Stimulated activated CD8-positive, alpha-beta memory T cell treated with anti-CD3 and anti-CD28 coated beads, Interleukin-12 subunit alpha, Interleukin-12 subunit beta, amount 100 ng/mL, for 4 hours (primary cell): Measurements from ENCODE around the gene NUDT1.
"Not testable (repeated sequence)": the region's sequence is repeated elsewhere in the genome, so short reads cannot be mapped to it uniquely, and the experiment has no call there.

Source experiments
- DNase-seq: peaks from one replicate; pipeline ENCODE4 v3.0.0-alpha.2; 2020; ENCODE audit warnings: low read depth

The NUDT1 gene

DNA sequence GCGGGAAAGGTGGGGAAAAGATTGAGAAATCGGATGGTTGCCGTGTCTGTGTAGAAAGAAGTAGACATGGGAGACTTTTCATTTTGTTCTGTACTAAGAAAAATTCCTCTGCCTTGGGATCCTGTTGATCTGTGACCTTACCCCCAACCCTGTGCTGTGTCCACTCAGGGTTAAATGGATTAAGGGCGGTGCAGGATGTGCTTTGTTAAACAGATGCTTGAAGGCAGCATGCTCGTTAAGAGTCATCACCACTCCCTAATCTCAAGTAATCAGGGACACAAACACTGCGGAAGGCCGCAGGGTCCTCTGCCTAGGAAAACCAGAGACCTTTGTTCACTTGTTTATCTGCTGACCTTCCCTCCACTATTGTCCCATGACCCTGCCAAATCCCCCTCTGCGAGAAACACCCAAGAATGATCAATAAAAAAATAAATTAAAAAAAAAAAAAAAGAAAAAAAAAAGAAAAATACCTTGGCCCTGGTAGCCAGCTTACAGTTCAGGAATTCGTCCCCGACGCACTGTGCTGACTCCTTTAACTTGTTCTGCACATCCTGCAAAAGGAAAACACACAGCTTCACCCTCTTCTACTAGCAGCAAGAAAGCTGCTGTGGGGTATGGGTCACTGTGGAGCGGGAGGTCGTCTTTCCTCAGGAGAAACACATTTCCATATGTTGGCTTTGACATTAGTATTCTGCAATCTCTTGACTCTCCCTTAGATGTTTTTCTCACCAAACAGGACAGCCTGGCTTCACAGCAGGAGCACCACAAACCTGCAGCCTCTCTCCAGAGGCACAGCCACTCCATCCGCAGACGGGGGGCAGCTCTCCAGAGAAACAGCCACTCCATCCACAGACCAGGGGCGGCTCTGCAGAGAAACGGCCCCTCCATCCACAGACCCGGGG, 27.3 kb downstream of the NUDT1 start:
- DNase-seq = not testable (repeated sequence)

DNA sequence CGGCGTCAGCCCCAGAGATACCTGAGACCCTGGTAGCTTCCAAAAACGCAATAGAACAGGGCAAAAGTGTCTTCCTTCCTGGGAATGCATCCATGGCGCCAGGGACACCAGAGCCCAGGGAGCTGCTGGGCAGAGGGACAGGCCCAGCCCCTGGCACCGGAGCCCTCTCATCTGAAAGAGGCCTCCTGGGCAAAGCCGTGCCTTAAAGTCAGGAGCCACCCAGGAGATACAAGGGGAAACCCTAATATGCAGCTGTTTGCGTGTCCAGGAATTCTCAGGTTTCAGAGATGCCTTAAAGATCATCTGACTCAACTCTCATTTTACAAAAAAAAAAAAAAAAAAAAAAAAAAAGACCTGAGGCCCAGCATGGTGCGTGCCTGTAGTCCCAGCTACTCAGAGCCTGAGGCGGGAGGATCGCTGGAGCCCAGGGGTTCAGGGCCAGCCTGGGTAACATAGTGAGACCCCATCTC, 28.0 kb downstream of the NUDT1 start:
- no peak for DNase-seq

DNA sequence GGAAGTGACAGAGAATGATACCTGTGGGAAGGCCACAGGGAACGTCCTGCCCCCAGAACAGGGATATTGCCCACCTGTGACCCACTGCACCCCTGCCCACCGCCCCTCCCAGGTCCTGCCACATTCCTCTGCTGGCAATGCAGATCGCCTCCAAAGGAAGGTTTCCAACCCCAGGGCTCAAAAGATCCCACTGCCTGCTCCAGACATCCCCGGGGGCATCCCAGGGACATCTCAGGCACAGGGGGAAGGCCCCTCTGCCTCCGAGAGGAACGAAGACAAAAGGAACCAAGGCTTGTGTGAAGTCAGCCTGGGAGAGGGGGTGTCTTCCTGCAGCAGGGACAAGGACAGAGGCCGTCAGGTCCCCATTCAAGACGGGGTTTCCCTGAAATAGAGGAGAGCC, 28.5 kb downstream of the NUDT1 start:
- DNase-seq = no peak

DNA sequence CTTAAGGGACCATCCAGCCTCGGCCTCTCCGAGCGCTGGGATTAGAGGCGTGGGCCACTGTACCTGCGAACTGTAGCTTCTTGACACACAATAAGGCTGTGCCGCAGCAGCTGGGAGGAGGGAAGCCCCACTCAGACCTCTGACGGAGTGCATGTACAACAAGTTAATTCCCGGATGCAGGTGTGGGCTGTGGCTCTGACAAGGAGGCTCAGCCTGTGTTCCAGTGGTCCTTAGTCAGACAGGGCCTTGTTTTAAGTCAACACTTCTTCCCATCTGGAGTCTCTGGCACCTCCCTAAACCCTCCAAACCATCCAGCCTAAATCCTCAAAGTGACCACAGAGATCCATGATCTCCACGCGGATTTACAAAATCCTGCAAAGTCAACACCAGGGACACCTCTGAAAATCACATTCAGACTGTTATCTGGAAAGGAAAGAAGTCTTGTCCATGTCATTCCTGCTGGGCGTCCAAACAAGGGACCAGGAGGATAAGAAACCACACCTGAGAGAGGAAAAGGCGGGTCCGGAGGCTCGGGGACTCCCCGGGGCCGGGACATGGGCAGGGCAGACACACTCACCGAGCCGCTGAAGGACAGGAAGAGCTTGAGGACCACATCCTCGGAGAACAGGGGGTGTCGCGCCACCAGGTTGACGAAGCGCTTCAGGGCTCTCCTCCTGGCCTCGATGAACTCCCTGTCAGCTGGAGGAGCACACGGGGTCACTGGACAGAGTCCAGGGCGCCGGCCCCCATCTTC, 29.4 kb downstream of the NUDT1 start:
- DNase-seq = no peak

DNA sequence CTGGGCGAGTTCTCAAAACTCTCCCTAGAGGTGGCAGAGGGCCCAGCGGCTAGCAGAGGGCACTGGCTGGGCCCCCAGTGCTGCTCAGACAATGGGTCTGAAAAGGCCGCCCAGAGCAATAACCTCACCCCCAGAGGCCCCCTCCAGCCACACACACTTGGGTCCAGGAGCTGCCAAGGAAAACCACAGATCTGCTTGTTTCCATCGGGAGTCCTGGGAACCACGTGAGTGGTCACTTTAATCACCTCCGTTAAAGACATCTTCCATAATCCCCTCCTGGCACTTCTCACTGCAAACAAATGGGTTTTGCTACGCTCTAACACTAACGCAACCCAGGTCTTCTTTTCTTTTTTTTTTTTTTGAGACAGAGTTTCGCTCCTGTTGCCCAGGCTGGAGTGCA, 30.0 kb downstream of the NUDT1 start:
- DNase-seq = no peak

DNA sequence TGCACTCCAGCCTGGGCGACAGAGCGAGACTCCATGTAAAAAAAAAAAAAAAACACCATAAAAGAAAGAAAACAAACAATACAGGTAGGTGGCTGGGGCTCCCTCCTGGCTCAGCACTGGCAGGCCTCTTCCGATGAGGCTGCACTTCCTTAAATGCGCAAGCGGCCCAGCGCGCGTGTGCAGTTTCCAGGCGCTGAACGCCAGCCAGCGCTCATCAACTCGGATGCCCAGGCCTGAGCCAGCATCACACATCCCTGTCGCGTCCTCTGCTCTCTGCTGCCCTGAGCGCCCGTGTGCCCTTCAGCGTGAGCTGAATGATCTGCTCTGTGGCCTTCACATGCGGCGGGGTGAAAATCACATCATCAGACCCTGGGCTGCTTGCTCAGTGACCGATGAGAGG, 31.8 kb downstream of the NUDT1 start:
- no peak for DNase-seq

DNA sequence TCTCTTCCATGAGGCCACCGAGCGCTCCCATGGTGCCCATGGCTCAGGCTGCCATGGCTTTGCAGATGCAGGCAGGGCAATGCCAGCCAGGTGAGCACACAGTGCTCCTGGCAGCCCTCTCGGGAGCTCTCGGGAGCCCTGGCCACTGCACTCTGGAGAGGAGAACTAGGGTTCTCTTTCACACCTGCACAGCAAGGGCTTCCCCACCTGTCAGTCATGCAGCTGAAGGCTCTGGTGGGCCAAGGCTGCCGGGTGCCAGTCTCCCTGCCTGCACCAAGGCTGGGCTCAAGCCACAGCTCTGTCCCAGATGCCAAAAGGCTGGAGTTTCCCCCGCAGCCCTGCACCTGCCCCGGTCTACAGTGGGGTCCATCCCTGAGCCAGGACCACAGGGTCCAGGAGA, 32.6 kb downstream of the NUDT1 start:
- no peak for DNase-seq

DNA sequence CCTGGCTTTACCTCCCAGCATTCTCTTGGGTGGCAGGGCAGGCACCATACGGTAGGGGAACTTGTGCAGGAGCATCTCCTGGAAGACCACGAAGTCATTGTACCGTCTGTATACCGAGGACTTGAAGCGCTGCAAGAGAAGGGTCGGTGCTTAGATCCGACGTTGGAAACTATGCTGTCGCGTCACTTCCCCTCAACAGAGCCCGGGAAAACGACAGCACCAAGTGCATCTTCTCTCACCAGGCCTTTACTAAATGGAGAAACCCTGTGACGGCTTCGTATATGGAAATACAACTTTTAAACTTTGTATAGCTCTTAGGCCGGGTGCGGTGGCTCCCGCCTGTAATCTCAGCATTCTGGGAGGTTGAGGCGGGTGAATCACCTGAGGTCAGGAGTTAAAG, 33.1 kb downstream of the NUDT1 start:
- no peak for DNase-seq

DNA sequence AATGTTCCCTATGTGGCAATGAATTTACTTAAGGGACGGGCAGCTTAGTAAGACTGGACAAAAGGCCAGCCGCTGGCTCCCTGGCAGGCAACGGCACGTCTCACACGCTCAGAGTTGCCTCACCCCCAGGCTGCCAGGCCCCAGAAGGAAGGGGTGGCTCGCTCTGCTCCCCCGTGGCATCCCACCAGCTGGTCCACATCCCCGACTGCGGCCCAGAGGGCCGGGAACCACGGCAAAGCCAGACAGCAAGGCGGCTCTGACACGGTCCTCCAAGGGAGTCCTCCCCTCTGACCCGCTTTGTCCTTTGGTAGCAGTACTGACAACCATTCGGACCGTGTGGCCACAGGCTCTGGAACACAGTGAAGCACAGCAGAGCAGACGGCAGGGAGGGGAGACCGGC, 34.1 kb downstream of the NUDT1 start:
- no peak for DNase-seq

DNA sequence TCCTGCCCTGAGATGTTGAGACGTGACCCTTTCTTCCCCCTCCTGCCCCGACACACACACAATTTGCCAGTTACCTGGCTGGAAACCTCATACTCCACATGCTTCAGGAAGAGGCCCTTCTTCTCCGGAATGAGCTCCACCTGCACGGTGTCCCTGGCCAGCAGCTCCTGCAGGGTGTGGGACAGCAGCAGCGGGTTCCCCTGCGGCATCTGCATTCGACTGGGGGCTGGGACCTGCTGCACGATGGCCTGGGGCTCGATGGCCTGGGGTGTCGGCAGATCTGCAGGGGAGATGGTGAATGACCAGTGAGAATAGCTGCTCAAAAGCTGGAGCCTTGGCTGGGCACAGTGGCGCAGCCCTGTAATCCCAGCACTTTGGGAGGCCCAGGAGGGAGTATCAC, 36.0 kb downstream of the NUDT1 start:
- no peak for DNase-seq

DNA sequence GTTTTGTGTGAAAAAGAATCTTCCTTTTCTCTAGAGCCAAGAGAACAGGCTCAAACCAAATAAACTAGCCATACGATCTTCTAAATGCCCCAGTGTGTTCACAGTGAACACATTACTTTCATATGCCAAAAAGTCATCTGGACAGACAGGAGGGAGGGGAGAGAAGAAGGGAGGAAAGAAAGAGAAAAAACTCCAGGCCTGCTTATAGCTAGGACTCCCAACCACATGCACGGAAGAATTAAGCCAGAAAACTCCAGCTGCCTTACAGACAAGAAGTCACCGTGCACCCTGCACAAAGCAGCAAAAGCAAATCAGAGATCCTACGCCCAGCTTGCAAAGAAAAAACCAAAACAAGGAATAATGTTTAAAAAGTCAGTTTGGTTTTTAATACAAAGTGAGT, 37.9 kb downstream of the NUDT1 start:
- DNase-seq = no peak

DNA sequence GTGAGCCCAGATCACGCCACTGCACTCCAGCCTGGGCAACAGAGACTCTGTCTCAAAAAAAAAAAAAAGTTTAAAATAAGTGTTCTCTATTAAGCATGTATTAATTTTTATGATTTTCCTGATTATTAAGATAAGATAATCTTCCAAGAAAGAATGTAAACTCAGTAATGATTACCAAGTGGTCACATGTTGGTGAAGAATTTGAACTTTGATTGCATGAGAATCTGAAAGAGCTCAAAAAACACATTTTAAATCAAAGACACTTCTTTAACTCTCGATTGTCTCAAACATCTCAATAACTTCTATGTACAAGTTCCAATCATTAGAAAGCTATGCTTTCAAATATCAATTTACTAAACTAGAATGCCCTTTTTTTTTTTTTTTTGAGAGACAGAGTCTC, 38.4 kb downstream of the NUDT1 start:
- DNase-seq = no peak

DNA sequence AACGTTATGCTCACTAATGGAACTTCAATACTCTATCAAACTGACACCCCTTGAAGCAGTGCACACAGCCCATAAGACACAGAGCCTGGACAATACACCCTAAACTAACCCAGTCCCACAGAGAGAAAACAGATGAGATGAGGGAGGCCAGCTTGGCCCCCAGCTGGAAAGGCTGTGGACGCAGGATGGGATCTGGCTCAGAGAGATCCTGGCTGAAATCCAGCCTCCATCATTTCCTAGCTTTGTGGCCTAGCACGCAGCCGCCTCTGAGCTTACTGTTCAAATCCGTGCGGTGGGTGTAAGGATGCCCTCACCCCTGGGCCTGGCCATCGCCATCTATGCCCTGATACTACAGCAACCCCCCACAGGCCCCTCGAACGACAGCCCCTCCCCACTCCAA, 39.5 kb downstream of the NUDT1 start:
- no peak for DNase-seq

DNA sequence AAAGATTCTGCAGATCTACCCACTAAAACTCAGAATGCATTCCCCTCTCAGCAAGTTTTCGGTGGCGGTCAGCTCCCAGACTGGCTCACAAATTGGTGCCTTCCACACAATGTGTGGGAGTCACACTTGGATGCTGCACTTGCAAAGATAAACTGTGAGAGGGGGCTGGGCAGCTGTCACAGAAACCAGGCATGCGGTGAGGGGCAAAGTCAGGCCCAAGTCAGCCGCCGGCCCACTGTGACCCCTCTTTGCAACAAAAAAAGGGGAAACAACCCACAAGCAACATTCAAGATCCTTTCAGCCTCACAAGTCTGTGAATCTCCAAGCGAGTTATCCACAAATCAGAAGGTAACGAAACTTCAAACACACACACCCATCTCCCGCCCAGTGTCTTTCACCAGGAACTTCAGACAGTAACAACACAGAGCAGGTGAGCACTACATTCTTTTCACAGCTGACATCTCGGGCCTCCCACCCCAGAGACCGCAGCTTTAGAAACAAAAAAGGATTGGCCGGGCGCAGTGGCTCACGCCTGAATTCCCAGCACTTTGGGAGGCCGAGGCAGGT, 40.2 kb downstream of the NUDT1 start:
- DNase-seq = no peak

DNA sequence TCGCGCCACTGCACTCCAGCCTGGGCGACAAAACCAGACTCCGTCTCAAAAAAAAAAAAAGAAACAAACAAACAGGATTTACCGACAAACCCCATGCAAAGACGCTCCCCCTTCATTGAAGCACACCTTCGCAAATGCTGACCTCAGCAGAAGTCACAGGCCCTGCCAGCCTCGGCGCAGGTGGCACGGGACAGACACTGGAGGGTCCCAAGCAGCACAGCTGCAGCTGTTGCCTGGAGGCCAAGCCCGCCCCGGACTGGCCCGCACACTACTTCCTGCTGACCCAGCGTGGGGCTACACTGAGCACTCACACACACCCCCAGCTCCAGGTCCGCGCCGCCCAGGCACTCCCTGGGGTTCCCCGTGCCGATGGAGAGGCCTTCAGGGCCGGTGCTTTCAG, 41.0 kb downstream of the NUDT1 start:
- DNase-seq = no peak

DNA sequence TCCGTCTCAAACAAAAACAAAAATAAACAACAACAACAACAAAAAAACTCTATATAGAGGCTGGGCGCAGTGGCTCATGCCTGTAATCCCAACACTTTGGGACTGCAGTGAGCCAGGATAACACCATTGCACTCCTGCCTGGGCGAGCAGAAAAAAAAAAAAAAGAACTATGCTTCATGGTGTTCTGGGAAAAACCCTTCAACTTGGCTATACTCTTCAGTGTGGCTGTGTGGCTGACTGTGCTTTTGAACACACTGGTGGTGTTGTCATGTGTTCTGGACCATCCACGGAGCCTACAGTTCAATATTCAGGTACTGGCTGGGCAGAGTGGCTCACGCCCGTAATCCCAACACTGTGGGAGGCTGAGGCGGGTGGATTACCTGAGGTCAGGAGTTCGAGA, 45.7 kb downstream of the NUDT1 start:
- no peak for DNase-seq

DNA sequence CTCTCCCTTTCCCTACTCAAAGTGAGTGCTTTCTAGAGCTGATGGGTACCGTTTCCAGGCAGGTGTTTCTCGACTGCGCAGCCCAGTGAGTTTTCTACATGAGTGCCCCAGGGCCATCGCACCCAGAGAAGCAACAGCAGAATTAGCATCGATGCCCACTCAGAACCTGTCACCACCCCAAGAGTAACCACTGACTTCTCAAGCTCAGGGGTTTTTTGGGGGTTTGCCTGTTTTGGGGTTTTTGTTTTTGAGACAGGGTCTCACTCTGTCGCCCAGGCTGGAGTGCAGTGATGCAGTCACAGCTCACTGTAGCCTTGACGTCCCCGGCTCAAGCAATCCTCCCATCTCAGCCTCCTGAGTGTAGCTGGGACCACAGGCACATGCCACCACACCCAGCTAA, 46.5 kb downstream of the NUDT1 start:
- no peak for DNase-seq

DNA sequence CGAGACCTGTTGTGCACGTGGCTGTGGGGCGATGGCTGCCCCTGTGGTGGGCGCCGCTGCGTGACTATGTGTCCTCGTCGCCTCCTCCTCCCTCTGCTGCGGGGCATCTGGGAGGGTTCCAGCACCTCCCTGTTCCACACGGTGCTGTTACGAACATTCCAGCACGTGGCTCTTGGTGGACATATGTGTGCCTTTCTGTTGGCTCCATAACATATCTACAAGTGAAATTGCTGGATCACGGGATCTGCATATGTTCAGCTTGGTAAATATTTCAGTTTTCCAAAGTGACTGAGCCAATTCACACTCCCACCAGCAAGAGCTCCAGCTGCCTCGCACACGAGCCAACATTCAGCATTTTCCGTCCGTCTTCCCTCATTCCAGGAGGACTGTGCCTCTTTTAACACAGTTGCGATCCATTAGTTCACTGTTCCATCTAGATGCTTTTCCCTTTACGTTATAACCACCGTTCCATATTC, 47.1 kb downstream of the NUDT1 start:
- DNase-seq = no peak

DNA sequence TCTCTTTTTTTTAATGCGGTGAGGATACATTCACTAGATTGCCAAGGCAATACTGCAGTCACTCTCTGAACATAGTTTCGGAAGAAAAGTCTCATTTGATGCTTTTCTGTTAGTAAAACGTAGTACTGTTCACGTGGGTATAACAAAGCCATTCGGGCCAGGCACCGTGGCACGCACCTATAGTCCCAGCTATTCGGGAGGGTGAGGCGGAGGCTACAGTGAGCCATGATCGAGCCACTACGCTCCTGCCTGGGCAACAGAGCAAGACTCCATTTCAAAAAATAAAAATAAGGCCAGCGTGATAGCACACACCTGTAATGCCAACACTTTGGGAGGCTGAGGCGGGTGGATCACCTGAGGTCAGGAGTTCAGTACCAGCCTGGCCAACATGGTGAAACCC, 47.6 kb downstream of the NUDT1 start:
- no peak for DNase-seq

DNA sequence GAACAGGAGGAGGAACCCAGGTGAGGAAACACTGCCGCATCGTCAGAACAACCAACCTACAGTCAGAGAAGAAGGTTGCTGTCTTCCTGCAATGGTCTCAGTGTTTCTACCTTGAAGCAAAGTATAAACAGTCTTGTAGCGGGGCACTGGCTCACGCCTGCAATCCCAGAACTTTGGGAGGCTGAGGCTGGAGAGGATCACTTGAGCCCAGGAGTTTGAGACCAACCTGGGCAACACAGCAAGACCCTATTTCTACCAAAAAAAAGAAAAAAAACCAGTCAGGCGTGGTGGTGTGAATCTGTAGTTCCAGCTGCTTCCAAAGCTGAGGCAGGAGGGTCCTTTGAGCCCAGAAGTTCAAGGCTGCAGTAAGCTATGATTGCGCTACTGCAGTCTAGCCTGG, 48.9 kb downstream of the NUDT1 start:
- DNase-seq = no peak

DNA sequence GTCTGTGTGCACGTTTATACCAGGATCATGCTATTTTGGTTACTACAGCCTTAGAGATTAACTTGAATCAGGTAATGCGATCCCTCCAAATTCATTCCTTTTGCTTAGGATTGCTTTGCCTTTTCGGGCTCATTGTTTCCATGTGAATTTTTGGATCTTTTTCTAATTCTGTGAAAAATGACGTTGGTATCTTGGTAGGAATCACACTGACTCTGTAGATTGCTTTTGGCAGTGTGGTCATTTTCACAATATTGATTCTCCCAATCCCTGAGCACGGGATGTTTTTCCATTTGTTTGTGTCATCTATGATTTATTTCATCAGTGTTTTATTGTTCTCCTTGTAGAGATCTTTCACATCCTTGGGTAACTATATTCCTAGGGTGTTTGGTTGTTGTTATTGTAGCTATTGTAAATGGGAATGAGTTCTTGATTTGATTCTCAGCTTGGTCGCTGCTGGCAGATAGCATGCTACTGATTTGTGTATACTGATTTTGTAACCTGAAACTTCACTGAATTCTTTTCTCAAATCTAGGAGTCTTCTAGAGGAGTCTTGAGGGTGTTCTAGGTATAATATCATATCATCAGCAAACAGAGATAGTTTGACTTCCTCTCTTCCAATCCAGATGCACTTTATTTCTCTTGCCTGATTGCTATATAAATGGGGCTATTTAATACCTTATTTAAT, 54.1 kb downstream of the NUDT1 start:
- DNase-seq = no peak

DNA sequence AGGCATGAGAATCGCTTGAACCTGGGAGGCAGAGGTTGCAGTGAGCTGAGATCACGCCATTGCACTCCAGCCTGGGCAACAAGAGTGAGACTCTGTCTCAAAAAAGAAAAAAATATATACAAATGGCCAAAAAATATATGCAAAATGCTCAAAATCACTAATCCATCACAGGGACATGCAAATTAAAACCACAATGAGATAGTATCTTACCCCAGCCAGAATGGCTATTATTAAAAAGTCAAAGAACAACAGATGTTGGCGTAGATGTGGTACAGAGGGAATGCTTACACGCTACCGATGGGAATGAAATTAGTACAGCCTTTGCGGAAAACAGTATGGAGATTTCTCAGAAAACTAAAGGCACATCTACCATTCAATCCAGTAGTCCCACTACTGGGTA, 54.8 kb downstream of the NUDT1 start:
- DNase-seq = no peak
